ENCODE measurements around the gene IL11RA. TPM values are rescaled to one million over a fixed set of nuclear protein-coding genes. Genes with fewer than 3 reads are reported as not detected.
A peak's percentile ranks its signal among the peaks of the same experiment; 100 is the strongest.

IL11RA gene
- 100 to 1,000 TPM in 1 of 4 donors, 10 to 100 TPM in 3; 67.3 to 110 (median 90.7) TPM for total RNA-seq
- polyA plus RNA-seq: 10 to 100 TPM in 1 of 3 donors, 1 to 10 TPM in 2; 1.4 to 14.8 (median 7.2) TPM

DNA sequence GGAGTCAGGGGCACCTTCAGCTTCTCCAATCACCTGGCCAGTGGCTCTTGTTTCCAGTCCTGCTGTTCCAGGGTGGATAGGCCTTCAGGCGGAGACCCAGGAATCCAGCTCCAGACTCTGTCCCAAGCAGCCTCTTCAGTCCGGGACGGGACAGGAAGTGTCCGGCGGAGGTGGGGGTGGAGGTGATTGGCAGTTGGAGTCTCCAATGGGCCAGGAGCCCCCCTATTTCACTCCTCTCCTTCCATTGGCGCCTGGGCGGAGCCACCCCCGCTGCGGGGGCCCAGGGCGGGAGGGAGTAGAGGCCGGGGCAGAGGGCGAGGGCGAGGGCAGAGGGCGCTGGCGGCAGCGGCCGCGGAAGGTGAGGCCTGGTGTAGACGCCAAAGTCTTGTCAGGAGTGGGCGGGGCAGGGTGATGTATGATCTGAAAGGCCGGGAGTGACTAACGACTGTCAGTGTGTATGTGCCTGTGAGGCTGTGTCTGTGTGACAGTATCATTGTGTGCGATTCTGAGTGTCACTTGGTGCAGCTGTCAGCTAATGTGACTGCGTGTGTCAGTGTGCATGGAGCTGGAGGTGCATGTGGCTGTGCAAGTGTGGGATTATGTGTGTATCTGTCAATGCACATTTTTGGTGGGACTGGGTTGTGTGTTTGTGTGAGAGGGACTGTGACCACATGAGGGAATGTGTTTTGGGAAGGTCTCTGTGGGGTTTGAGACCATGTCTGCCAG lies at the start of gene IL11RA:
TSS of gene IL11RA (plus strand) at position 310 of the 726 bp plus-strand sequence. CDS start 3,033 bp downstream, outside the sequence.
- Histone ChIP-seq H3K36me3 (peaks cover 5 to 29% (median 14%) of the 10 kb centered on the region in 4 donors), H3K9me3 (no peaks in the 10 kb centered on the region), H3K4me1 (peaks cover 0 to 80% (median 69%) of the 10 kb centered on the region in 4 donors), H3K4me3 (peak within 1 kb of the TSS; percentile 43 to 56 (median 50)), H3K27ac (peak within 1 kb of the TSS; percentile 83 to 91 (median 88)), H3K27me3 (no peaks in the 10 kb centered on the region)
- intact Hi-C loops (cut with DNase I): loop anchor here (5.0 kb wide), 1 partner anchor 340 kb away; no protein-coding TSS in a partner anchor
- DNase-seq: peak; percentile 97
- TF ChIP-seq EP300 (IDR thresholded peaks at IDR 0.05) (no peak), POLR2AphosphoS5 (IDR thresholded peaks at IDR 0.05) (peak; percentile 41 to 84 (median 74)), POLR2A (IDR thresholded peaks at IDR 0.05) (peak in 1 of 2 donors; percentile 47)
- TF ChIP-seq, protein P1, sequence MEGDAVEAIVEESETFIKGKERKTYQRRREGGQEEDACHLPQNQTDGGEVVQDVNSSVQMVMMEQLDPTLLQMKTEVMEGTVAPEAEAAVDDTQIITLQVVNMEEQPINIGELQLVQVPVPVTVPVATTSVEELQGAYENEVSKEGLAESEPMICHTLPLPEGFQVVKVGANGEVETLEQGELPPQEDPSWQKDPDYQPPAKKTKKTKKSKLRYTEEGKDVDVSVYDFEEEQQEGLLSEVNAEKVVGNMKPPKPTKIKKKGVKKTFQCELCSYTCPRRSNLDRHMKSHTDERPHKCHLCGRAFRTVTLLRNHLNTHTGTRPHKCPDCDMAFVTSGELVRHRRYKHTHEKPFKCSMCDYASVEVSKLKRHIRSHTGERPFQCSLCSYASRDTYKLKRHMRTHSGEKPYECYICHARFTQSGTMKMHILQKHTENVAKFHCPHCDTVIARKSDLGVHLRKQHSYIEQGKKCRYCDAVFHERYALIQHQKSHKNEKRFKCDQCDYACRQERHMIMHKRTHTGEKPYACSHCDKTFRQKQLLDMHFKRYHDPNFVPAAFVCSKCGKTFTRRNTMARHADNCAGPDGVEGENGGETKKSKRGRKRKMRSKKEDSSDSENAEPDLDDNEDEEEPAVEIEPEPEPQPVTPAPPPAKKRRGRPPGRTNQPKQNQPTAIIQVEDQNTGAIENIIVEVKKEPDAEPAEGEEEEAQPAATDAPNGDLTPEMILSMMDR (IDR thresholded peaks at IDR 0.05): no peak
- 6 to 28% methylated on average over 24 of the region's 24 CpGs for WGBS, 2 donors

DNA sequence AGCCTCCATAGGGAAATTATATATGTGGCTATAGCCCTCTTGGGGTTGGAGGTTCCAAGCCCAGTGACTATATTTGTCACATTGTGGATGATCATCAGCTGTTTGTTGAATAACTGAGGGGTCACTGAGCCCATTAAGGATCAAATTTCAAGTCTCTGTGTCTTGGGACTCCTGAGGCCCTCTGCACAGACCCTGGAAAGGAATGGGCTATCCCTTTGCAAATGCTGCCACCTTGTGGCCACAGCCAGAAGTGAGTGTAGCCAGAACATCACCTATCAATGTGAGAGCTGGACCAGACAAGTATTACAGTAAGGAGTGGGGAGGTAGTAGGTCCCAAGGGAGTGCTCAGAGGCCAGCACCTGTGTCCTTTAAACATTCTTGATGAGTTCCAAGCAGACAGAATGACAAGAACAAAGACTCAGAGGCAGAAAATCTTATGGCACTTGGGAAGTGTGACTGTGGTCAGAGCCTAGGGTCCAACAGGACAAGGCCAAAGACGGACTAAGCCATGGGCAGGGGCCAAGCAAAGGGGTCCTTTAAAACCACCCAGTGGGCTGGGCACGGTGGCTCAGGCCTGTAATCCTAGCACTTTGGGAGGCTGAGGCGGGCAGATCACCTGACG lies 48.3 kb upstream of the IL11RA start:
- DNase-seq: peak; percentile 89
- Histone ChIP-seq H3K9me3 (no peaks in the 10 kb centered on the region), H3K4me1 (no peaks in the 10 kb centered on the region), H3K27me3 (no peaks in the 10 kb centered on the region), H3K4me3 (no peak overlapping the region), H3K27ac (no peak overlapping the region), H3K36me3 (no peaks in the 10 kb centered on the region)
- 61 to 64% methylated on average over 4 of the region's 4 CpGs for WGBS, 2 donors
- no peak for TF ChIP-seq POLR2AphosphoS5 (IDR thresholded peaks at IDR 0.05)
- TF ChIP-seq, protein P1 (IDR thresholded peaks at IDR 0.05): peak; percentile 79 to 92 (median 89)
- intact Hi-C loops (cut with DNase I): loop anchor here (2.0 kb wide), 1 partner anchor 57 kb away; no protein-coding TSS in a partner anchor

DNA sequence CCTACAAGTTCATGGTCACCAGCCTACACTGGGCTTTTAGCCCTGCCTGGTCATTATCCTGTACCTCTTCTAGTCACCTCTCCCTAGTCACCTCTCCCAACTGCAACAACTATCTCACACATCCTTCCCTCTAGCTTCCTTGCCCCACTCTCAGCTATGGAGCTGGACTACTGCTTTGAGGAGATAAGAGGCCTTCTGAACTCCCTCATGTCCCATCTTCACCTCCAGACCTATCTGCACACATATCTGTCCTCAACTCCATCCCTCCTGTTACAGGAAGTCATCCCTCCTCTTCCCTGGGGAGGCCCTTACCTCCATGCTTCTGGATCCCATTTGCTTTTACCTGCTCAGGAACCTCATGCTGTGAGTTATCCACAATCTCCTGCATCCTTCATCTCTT lies 45.8 kb upstream of the IL11RA start:
- intact Hi-C loops (cut with DNase I): no loop called here
- no peak for DNase-seq
- TF ChIP-seq, protein P1 (IDR thresholded peaks at IDR 0.05): no peak
- TF ChIP-seq POLR2AphosphoS5 (IDR thresholded peaks at IDR 0.05) (no peak), EP300 (IDR thresholded peaks at IDR 0.05) (no peak), POLR2A (IDR thresholded peaks at IDR 0.05) (no peak)
- Histone ChIP-seq H3K36me3 (no peaks in the 10 kb centered on the region), H3K4me3 (no peak overlapping the region), H3K27me3 (no peaks in the 10 kb centered on the region), H3K27ac (no peak overlapping the region), H3K9me3 (no peaks in the 10 kb centered on the region), H3K4me1 (peaks cover 0 to 11% (median 6%) of the 10 kb centered on the region in 4 donors)

DNA sequence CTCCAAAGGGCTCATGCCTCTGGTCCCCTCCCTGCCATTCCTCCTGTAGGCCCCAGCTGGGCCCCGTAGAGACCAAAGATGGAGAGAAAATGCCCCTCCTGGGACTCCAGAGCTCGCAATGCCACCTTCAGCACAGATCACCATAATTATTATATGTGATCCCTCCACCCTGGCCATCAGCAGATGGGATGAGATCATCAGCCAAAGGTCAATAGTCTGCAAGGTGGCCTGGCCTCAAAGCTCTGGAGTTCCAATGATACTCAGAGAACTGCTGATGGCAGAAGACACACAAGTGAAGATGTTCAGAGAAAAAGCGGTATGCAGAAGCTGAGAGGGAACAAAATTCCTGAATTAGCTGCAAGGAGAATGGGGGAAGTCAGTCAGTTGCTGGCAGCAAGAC lies 45.1 kb upstream of the IL11RA start:
- Histone ChIP-seq H3K27me3 (no peaks in the 10 kb centered on the region), H3K27ac (no peak overlapping the region), H3K9me3 (no peaks in the 10 kb centered on the region), H3K4me1 (peaks cover 0 to 15% (median 11%) of the 10 kb centered on the region in 4 donors), H3K4me3 (no peak overlapping the region), H3K36me3 (no peaks in the 10 kb centered on the region)
- intact Hi-C loops (cut with DNase I): no loop called here
- TF ChIP-seq, protein P1 (IDR thresholded peaks at IDR 0.05): no peak
- no peak for TF ChIP-seq EP300 (IDR thresholded peaks at IDR 0.05)
- no peak for TF ChIP-seq POLR2A (IDR thresholded peaks at IDR 0.05)
- TF ChIP-seq POLR2AphosphoS5 (IDR thresholded peaks at IDR 0.05): no peak
- 65 to 89% methylated on average over 3 of the region's 3 CpGs for WGBS, 2 donors
- no peak for DNase-seq

Data from sigmoid colon (tissue), 7 donors.